CD4-positive, alpha-beta memory T cell (primary cell): Measurements from ENCODE around the gene MAP1S. TPM values are rescaled to one million over a fixed set of nuclear protein-coding genes. Genes with fewer than 3 reads are reported as not detected.
"Not testable (repeated sequence)": the region's sequence is repeated elsewhere in the genome, so short reads cannot be mapped to it uniquely, and the experiment has no call there.

ENCODE experiments used
- CTCF ChIA-PET: fragments of 350-600 bp; sonication (Branson Sonifier 250); formaldehyde crosslinking; loops from one replicate; lab custom pipeline; 2021; ENCODE audit warnings: inconsistent platforms; ENCODE audit not compliant: partially characterized antibody; lab: Charles Lee
- POLR2A ChIA-PET: fragments of 350-600 bp; sonication (Branson Sonifier 250); formaldehyde crosslinking; loops from one replicate; lab custom pipeline; 2021; ENCODE audit not compliant: partially characterized antibody; lab: Charles Lee
- DNase-seq, 5 donors: peaks; one replicate each; pipeline versions ENCODE4 v3.0.0 to v3.0.0-alpha.2; 2020 to 2022; ENCODE audit warnings: mixed read lengths in 1 of 5
- H3K27ac ChIP-seq: one replicate; pipeline ENCODE4 v1.7.0; 2013; ENCODE audit warnings: low read depth, low read length
- H3K27me3 ChIP-seq: 2 replicates; pipeline ENCODE4 v1.7.0; 2013; ENCODE audit warnings: mild to moderate bottlenecking, low read length, moderate library complexity; ENCODE audit not compliant: insufficient read depth
- H3K36me3 ChIP-seq: 2 replicates; pipeline ENCODE4 v1.7.0; 2013; ENCODE audit warnings: mild to moderate bottlenecking, low read length, moderate library complexity; ENCODE audit not compliant: insufficient read depth
- H3K4me1 ChIP-seq: 2 replicates; pipeline ENCODE4 v1.7.0; 2013; ENCODE audit warnings: mild to moderate bottlenecking, low read length, moderate library complexity; ENCODE audit not compliant: insufficient read depth
- H3K4me3 ChIP-seq, 2 donors: one replicate each; pipeline ENCODE4 v1.7.0; 2013; ENCODE audit warnings: low read length in 2 of 2, mild to moderate bottlenecking in 1 of 2
- H3K9me3 ChIP-seq, 2 donors: one replicate each; pipeline ENCODE4 v1.7.0; 2013; ENCODE audit warnings: low read length in 2 of 2, control low read depth in 1 of 2; ENCODE audit not compliant: control insufficient read depth in 1 of 2
- H3K27ac Mint-ChIP-seq, 7 donors: one replicate each; pipeline ENCODE4 v1.8.0; 2020 to 2021; ENCODE audit warnings: mixed read lengths in 7 of 7, mild to moderate bottlenecking in 6 of 7, inconsistent platforms in 3 of 7, moderate library complexity in 3 of 7
- H3K27me3 Mint-ChIP-seq, 2 donors: one replicate each; pipeline ENCODE4 v1.8.0; 2020 to 2021; ENCODE audit warnings: mixed read lengths in 2 of 2
- H3K36me3 Mint-ChIP-seq, 2 donors: one replicate each; pipeline ENCODE4 v1.8.0; 2020 to 2021; ENCODE audit warnings: mixed read lengths in 2 of 2, inconsistent platforms in 1 of 2, mild to moderate bottlenecking in 1 of 2
- H3K4me1 Mint-ChIP-seq, 4 donors: one replicate each; pipeline ENCODE4 v1.8.0; 2020 to 2021; ENCODE audit warnings: mixed read lengths in 4 of 4, mild to moderate bottlenecking in 1 of 4
- H3K4me3 Mint-ChIP-seq, 8 donors: one replicate each; pipeline ENCODE4 v1.8.0; 2020 to 2021; ENCODE audit warnings: mixed read lengths in 8 of 8, mild to moderate bottlenecking in 7 of 8, moderate library complexity in 6 of 8, inconsistent platforms in 3 of 8
- H3K9me3 Mint-ChIP-seq, 8 donors: one replicate each; pipeline ENCODE4 v1.8.0; 2020 to 2021; ENCODE audit warnings: mixed read lengths in 8 of 8, mild to moderate bottlenecking in 5 of 8, inconsistent platforms in 3 of 8, moderate library complexity in 1 of 8
- intact Hi-C: fragments of 100-400 bp; cut with micrococcal nuclease; formaldehyde crosslinking; loops from one replicate; pipeline ENCODE4 v1.15.1; 2023
- polyA plus RNA-seq, 2 donors: library from polyadenylated mRNA; unstranded; fragments of 300-500 nt; fragmentation: Illumina TruSeq; gene quantifications; one replicate each; pipeline ENCODE4 v1.2.3, GENCODE V29; 2021
- total RNA-seq, 2 experiments: library from RNA; stranded (reverse); gene quantifications; one replicate each; pipeline ENCODE4 v1.2.3, GENCODE V29; 2021

MAP1S gene
- total and polyA plus RNA-seq, 4 experiments from 2014 or later = 8.2 to 64.9 (median 54.0) TPM

GRCh38 chr19:17770613-17771012 lies 51.3 kb downstream of the MAP1S start:
- no peaks in the 10 kb centered on the region for H3K4me1 ChIP-seq
- H3K36me3 ChIP-seq = peaks cover 50% of the 10 kb centered on the region
- Mint-ChIP-seq H3K36me3 (peaks cover 39 to 64% of the 10 kb centered on the region in 2 donors), H3K4me1 (peaks cover 0 to 5% (median 4%) of the 10 kb centered on the region in 4 donors), H3K27ac (no peak overlapping the region), H3K4me3 (no peak overlapping the region), H3K27me3 (no peaks in the 10 kb centered on the region), H3K9me3 (no peaks in the 10 kb centered on the region)
- no peaks in the 10 kb centered on the region for H3K27me3 ChIP-seq
- intact Hi-C loops = no loop called here
- H3K9me3 ChIP-seq = no peaks in the 10 kb centered on the region
- no peak overlapping the region for H3K4me3 ChIP-seq
- no peak overlapping the region for H3K27ac ChIP-seq
- DNase-seq = no peak
- CTCF ChIA-PET = interaction anchor here (0.5 kb wide), 1 partner anchor 13 kb away, joined by 3 read pairs; no protein-coding TSS in a partner anchor
- POLR2A ChIA-PET = interaction anchor here (0.8 kb wide), 1 partner anchor 23 kb away, joined by 3 read pairs; no protein-coding TSS in a partner anchor

GRCh38 chr19:17772172-17772571 lies 52.9 kb downstream of the MAP1S start:
- DNase-seq = no peak
- no peak overlapping the region for H3K27ac ChIP-seq
- peak overlapping the region in 3 of 7 donors; percentile 42 to 72 (median 66) for H3K27ac Mint-ChIP-seq
- CTCF ChIA-PET = interaction anchor here (1.2 kb wide), 1 partner anchor 10 kb away, joined by 3 read pairs; no protein-coding TSS in a partner anchor
- POLR2A ChIA-PET = no interaction called here
- H3K27me3 Mint-ChIP-seq = no peaks in the 10 kb centered on the region
- H3K4me1 ChIP-seq = no peaks in the 10 kb centered on the region
- H3K9me3 Mint-ChIP-seq = no peaks in the 10 kb centered on the region
- H3K4me3 ChIP-seq = no peak overlapping the region
- intact Hi-C loops = no loop called here
- peaks cover 49% of the 10 kb centered on the region for H3K36me3 ChIP-seq
- H3K4me1 Mint-ChIP-seq = peaks cover 0 to 6% (median 1%) of the 10 kb centered on the region in 4 donors
- no peaks in the 10 kb centered on the region for H3K9me3 ChIP-seq
- H3K36me3 Mint-ChIP-seq = peaks cover 44 to 59% of the 10 kb centered on the region in 2 donors
- H3K27me3 ChIP-seq = no peaks in the 10 kb centered on the region
- H3K4me3 Mint-ChIP-seq = no peak overlapping the region

DNA sequence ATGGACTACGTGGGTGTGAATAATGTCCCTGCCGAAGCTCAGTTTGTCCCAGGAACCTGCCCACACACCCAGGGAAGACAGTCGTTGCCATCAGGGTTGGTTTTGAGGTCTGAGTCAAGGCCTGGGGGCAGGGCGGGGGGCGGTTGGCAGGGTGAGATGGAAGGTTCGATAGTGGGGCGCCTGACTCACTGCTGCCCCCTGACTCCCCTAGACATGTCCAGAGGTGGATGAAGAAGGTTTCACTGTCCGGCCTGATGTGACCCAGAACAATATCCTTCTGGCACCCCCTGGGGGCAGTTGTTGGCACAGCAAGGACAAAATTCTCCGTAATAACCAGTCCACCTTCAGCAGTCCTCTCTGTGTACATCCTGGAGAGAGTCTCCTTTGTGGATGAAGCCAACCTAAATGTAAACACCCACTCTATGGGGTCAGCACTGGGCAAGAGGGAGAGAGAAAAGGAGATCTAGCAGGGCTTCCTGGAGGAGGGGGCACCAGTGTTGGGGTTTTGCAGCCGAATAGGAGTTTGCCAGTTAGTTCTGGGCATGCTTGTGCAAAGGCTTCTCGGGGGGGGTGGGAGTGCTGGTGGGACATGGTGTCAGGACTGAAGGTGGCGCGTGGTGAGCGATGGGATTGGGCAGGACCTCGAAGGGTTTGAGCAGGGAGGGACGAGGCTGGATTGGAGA lies 56.1 kb downstream of the MAP1S start:
- Histone ChIP-seq H3K36me3 (peaks cover 33% of the 10 kb centered on the region), H3K4me1 (no peaks in the 10 kb centered on the region), H3K9me3 (no peaks in the 10 kb centered on the region), H3K27me3 (no peaks in the 10 kb centered on the region), H3K27ac (no peak overlapping the region), H3K4me3 (no peak overlapping the region)
- Mint-ChIP-seq H3K4me3 (no peak overlapping the region), H3K36me3 (peaks cover 28 to 53% of the 10 kb centered on the region in 2 donors), H3K4me1 (peaks cover 2 to 7% (median 5%) of the 10 kb centered on the region in 4 donors), H3K27me3 (no peaks in the 10 kb centered on the region), H3K9me3 (no peaks in the 10 kb centered on the region), H3K27ac (peak overlapping the region in 6 of 7 donors; percentile 24 to 75 (median 38))
- ChIA-PET POLR2A (interaction anchor here (1.0 kb wide), 1 partner anchor 71 kb away, joined by 3 read pairs; no protein-coding TSS in a partner anchor), CTCF (interaction anchor here (0.7 to 2.6 kb wide), 15 partner anchors 10 to 159 kb away, joined by 3 to 17 read pairs (median 4); partner anchors contain the start of genes FCHO1, MAP1S and RPL18A)
- DNase-seq = no peak
- intact Hi-C loops = loop anchor here (1.0 to 2.0 kb wide), 2 partner anchors 71 to 79 kb away; no protein-coding TSS in a partner anchor

DNA sequence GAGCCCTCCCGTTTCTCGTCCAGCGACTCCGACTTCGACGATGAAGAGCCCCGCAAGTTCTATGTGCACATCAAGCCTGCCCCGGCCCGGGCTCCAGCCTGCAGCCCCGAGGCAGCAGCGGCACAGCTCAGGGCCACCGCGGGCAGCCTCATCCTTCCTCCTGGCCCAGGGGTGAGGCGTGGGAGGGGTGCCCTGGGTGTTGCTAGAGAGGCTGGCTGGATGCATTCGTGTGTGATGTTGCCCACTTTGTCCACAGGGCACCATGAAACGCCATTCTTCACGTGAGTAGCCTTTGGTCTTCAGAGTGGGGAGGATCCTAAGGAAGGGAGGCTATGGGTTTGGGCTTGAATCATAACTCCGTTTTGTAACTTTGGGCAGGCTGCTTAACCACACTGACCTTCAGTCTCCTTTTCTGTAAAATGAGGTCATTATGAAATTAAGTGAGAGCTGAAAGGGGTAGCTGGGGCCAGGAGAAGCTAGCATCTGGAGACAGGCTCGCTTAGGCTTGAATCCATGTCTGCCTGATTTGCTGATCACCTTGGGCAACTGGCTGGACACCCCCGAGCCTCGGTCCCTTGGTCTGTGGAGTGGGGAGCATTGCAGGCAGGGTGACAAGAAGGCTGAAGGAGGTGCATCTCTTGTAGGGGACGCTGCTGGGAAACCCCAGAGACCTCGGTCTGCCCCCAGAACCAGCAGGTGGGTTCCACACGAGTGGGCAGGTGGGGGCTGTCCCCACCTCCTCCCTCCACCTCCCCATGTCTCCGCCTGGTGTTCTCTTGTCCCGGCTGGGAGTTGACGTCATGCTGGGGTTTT lies 56.9 kb downstream of the MAP1S start:
- Histone ChIP-seq H3K36me3 (peaks cover 29% of the 10 kb centered on the region), H3K4me1 (no peaks in the 10 kb centered on the region), H3K4me3 (no peak overlapping the region), H3K9me3 (no peaks in the 10 kb centered on the region), H3K27ac (no peak overlapping the region), H3K27me3 (no peaks in the 10 kb centered on the region)
- peaks cover 28 to 49% of the 10 kb centered on the region in 2 donors for H3K36me3 Mint-ChIP-seq
- peak overlapping the region in 6 of 7 donors; percentile 15 to 74 (median 56) for H3K27ac Mint-ChIP-seq
- DNase-seq = no peak
- H3K4me1 Mint-ChIP-seq = peaks cover 2 to 7% (median 5%) of the 10 kb centered on the region in 4 donors
- intact Hi-C loops = loop anchor here (1.0 to 2.0 kb wide), 2 partner anchors 72 to 79 kb away; no protein-coding TSS in a partner anchor
- H3K9me3 Mint-ChIP-seq = no peaks in the 10 kb centered on the region
- ChIA-PET CTCF (interaction anchor here (0.8 to 1.9 kb wide), 8 partner anchors 9 to 78 kb away, joined by 3 to 7 read pairs (median 4); no protein-coding TSS in a partner anchor), POLR2A (interaction anchor here (1.0 kb wide), 1 partner anchor 70 kb away, joined by 3 read pairs; no protein-coding TSS in a partner anchor)
- H3K4me3 Mint-ChIP-seq = no peak overlapping the region
- no peaks in the 10 kb centered on the region for H3K27me3 Mint-ChIP-seq

- H3K9me3 ChIP-seq, H3K4me3 Mint-ChIP-seq, H3K27ac ChIP-seq, H3K4me1 ChIP-seq, H3K9me3 Mint-ChIP-seq, H3K27ac Mint-ChIP-seq, H3K27me3 Mint-ChIP-seq, intact Hi-C loops, DNase-seq, H3K27me3 ChIP-seq, H3K4me3 ChIP-seq: not testable (repeated sequence)
- CTCF ChIA-PET = interaction anchor here (1.5 to 1.9 kb wide), 3 partner anchors 11 to 78 kb away, joined by 4 to 7 read pairs (median 4); no protein-coding TSS in a partner anchor
- POLR2A ChIA-PET = interaction anchor here (0.6 kb wide), 1 partner anchor 70 kb away, joined by 3 read pairs; the partner anchor contains the start of gene JAK3
- H3K36me3 ChIP-seq = peaks cover 28% of the 10 kb centered on the region
- peaks cover 3 to 11% (median 6%) of the 10 kb centered on the region in 4 donors for H3K4me1 Mint-ChIP-seq
- H3K36me3 Mint-ChIP-seq = peaks cover 32 to 51% of the 10 kb centered on the region in 2 donors
Measured at GRCh38 chr19:17777840-17778239, 58.6 kb downstream of the MAP1S start.

DNA sequence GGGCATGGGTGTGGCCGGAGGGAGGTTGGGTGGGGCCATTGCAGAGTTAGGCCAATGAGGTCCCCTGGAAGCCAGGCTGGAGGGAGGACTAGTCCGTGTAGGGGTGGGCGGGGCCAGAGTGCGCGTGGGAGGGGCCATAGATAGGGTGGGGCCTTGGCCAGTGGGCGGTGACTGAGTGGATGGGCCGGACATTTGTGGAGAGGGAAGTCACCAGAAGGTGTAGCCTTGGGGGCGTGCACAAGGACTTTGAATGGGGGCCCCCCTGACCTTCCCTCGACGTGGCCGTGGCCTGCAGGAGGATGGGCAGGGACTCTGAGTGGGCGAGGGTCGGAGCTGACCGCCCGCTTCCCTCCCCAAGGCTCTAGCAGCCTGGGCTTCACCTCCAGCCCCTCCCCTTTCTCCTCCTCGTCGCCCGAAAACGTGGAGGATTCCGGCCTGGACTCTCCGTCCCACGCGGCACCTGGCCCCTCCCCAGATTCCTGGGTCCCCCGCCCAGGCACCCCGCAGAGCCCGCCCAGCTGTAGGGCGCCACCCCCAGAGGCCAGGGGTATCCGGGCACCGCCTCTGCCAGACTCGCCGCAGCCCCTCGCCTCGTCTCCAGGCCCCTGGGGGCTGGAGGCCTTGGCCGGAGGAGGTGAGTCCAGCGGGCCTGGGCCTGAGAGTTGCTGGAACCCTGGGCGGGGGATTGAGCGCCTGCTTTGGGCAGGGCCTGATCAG lies 59.1 kb downstream of the MAP1S start:
- Mint-ChIP-seq H3K36me3 (peaks cover 27 to 50% of the 10 kb centered on the region in 2 donors), H3K27me3 (no peaks in the 10 kb centered on the region), H3K27ac (no peak overlapping the region), H3K4me1 (peaks cover 3 to 11% (median 6%) of the 10 kb centered on the region in 4 donors), H3K9me3 (no peaks in the 10 kb centered on the region), H3K4me3 (no peak overlapping the region)
- Histone ChIP-seq H3K27ac (no peak overlapping the region), H3K4me3 (no peak overlapping the region), H3K9me3 (no peaks in the 10 kb centered on the region), H3K36me3 (peaks cover 24% of the 10 kb centered on the region), H3K27me3 (no peaks in the 10 kb centered on the region), H3K4me1 (no peaks in the 10 kb centered on the region)
- POLR2A ChIA-PET = no interaction called here
- intact Hi-C loops = no loop called here
- CTCF ChIA-PET = interaction anchor here (1.9 kb wide), 1 partner anchor 77 kb away, joined by 7 read pairs; no protein-coding TSS in a partner anchor
- no peak for DNase-seq
